ENCODE data around the gene MYBPHL.

MYBPHL gene

GRCh38 chr1:109248797-109249629, 57.8 kb downstream of the MYBPHL start, which contains the start of gene CELSR2:
Gene CELSR2, plus strand, starts transcription at chr1:109249539. Its CDS starts 541 bp downstream, at chr1:109250080.
- TF ChIP-seq BACH2 (CRISPR knock-in tag; IDR thresholded peaks at IDR 0.05; ENCODE audit: borderline replicate concordance) (no peak), CSDC2 (CRISPR knock-in tag; IDR thresholded peaks at IDR 0.05) (no peak), ESRRG (CRISPR knock-in tag; IDR thresholded peaks at IDR 0.05) (no peak), CREB5 (CRISPR knock-in tag; IDR thresholded peaks at IDR 0.05; ENCODE audit: low read depth) (no peak), TSHZ2 (CRISPR knock-in tag; IDR thresholded peaks at IDR 0.05) (no peak), TOX (CRISPR knock-in tag; IDR thresholded peaks at IDR 0.05; ENCODE audit: borderline replicate concordance) (no peak), OSR1 (CRISPR knock-in tag; IDR thresholded peaks at IDR 0.05) (no peak)
- peak; percentile 87 for ATAC-seq

DNA sequence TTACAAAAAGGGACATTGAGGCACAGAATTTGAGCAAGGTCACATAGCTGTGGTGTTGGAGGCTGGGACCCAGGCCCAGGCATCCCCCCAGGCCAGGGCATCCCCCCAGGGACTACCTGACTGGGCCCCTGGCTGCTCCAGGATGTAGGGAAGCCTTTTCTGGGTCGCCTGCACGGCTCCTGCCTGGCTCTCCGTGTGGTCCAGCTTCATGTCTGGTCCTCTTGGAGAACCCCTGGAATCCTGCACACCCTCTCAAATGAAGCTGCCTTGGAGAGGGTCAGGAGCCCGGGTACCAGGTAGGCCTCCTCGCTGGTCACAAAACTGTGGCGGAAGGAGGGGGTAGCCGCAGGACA, 58.4 kb downstream of the MYBPHL start:
- no peak for ATAC-seq
- TF ChIP-seq ZNF70 (CRISPR knock-in tag; IDR thresholded peaks at IDR 0.05) (no peak), ESRRG (CRISPR knock-in tag; IDR thresholded peaks at IDR 0.05) (no peak), CREB5 (CRISPR knock-in tag; IDR thresholded peaks at IDR 0.05; ENCODE audit: low read depth) (no peak), TCF4 (CRISPR knock-in tag; IDR thresholded peaks at IDR 0.05; ENCODE audit: borderline replicate concordance) (no peak), OSR1 (CRISPR knock-in tag; IDR thresholded peaks at IDR 0.05) (no peak), ZFP30 (CRISPR knock-in tag; IDR thresholded peaks at IDR 0.05) (no peak), GLIS3 (CRISPR knock-in tag; IDR thresholded peaks at IDR 0.05) (no peak), RARB (CRISPR knock-in tag; IDR thresholded peaks at IDR 0.05) (no peak), CSRNP3 (CRISPR knock-in tag; IDR thresholded peaks at IDR 0.05) (no peak), ZFP3 (CRISPR knock-in tag; IDR thresholded peaks at IDR 0.05) (no peak), ARNTL (CRISPR knock-in tag; IDR thresholded peaks at IDR 0.05; ENCODE audit: borderline replicate concordance, low read depth) (no peak), PPARA (CRISPR knock-in tag; IDR thresholded peaks at IDR 0.05; ENCODE audit: borderline replicate concordance) (no peak), ZC3H10 (CRISPR knock-in tag; IDR thresholded peaks at IDR 0.05) (no peak), ISL1 (CRISPR knock-in tag; IDR thresholded peaks at IDR 0.05) (no peak), TOX (CRISPR knock-in tag; IDR thresholded peaks at IDR 0.05; ENCODE audit: borderline replicate concordance) (no peak), ZNF8 (CRISPR knock-in tag; IDR thresholded peaks at IDR 0.05) (no peak)
- TF ChIP-seq, protein P1, sequence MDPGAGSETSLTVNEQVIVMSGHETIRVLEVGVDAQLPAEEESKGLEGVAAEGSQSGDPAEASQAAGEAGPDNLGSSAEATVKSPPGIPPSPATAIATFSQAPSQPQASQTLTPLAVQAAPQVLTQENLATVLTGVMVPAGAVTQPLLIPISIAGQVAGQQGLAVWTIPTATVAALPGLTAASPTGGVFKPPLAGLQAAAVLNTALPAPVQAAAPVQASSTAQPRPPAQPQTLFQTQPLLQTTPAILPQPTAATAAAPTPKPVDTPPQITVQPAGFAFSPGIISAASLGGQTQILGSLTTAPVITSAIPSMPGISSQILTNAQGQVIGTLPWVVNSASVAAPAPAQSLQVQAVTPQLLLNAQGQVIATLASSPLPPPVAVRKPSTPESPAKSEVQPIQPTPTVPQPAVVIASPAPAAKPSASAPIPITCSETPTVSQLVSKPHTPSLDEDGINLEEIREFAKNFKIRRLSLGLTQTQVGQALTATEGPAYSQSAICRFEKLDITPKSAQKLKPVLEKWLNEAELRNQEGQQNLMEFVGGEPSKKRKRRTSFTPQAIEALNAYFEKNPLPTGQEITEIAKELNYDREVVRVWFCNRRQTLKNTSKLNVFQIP (CRISPR knock-in tag; IDR thresholded peaks at IDR 0.05; ENCODE audit: borderline replicate concordance, low read depth): no peak
